Esophagus (tissue), 2 donors: ENCODE data around the gene RPS19BP1. TPM values are rescaled to one million over a fixed set of nuclear protein-coding genes. Genes with fewer than 3 reads are reported as not detected.

Experiments
- H3K27ac ChIP-seq, 2 donors: one replicate each; pipeline ENCODE4 v1.5.1; 2013; ENCODE audit warnings: low read depth in 2 of 2, mild to moderate bottlenecking in 2 of 2, inconsistent platforms in 1 of 2, low read length in 1 of 2, moderate library complexity in 1 of 2
- H3K27me3 ChIP-seq, 2 donors: one replicate each; pipeline ENCODE4 v1.6.1; 2013; ENCODE audit warnings: low read length in 2 of 2, control low read depth in 1 of 2, mild to moderate bottlenecking in 1 of 2; ENCODE audit not compliant: insufficient read depth in 2 of 2, control insufficient read depth in 1 of 2
- H3K36me3 ChIP-seq, 2 donors: one replicate each; pipeline ENCODE4 v1.6.1; 2013; ENCODE audit warnings: low read length in 1 of 2; ENCODE audit not compliant: control insufficient read depth in 2 of 2, insufficient read depth in 2 of 2
- H3K4me1 ChIP-seq, 2 donors: one replicate each; pipeline ENCODE4 v1.6.1; 2013; ENCODE audit warnings: low read length in 1 of 2; ENCODE audit not compliant: control insufficient read depth in 2 of 2, insufficient read depth in 2 of 2
- H3K4me3 ChIP-seq, 2 donors: one replicate each; pipeline ENCODE4 v1.5.1; 2013; ENCODE audit warnings: low read length in 2 of 2, mild to moderate bottlenecking in 2 of 2, low read depth in 1 of 2, moderate library complexity in 1 of 2
- H3K9me3 ChIP-seq, 2 donors: one replicate each; pipeline ENCODE4 v1.6.1; 2013; ENCODE audit warnings: mild to moderate bottlenecking in 2 of 2, low read depth in 1 of 2, low read length in 1 of 2, moderate library complexity in 1 of 2; ENCODE audit not compliant: control insufficient read depth in 2 of 2, insufficient read depth in 1 of 2
- WGBS, 2 donors: extraction: QIAGEN DNeasy Blood & Tissue Kit; methylation state at CpG; one replicate each; pipeline ENCODE4 v1.1.7; 2013; 5-methylcytosine and 5-hydroxymethylcytosine counted together
- polyA plus RNA-seq, 2 donors: library from polyadenylated mRNA; stranded (reverse); fragments of 200-250 nt; gene quantifications; one replicate each; pipeline ENCODE4 v1.2.3, GENCODE V29; 2013
- donor health status: healthy with polysubstance abuse.
- donor health status: Bipolar disorder and iron deficiency.

RPS19BP1 gene
- polyA plus RNA-seq, 2 donors, result 94.0 to 116 TPM

DNA sequence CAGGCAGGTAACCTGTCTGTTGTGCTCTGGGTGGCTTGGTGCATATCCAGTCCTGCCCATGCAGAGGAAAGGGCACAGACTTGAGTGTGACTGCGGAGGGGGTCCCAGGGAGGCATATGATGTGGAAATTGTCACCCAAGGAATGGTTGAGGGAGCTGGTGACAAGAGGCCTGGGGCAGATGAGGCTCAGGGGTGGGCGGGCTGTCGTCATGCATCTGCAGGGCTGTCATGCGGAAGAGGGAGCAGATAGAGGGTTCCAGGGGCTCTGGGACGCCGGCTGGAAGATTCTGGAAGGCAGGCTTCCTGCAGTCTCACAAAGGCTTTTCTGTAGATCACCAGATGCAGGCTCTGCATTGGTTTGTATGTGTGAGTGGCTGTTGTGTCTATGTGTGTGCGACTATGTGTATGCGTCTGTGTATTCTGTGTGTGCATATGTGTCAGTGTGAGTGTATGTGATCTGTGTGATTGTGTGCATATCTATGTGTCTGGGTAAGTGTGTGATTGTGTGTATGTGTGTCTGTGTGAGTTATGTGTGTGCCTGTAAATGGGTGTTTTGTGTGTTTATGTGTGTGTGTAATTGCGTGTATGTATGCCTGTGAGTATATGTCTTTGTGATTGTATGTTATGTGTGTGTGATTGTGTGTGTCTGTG, 30.4 kb upstream of the RPS19BP1 start:
- Histone ChIP-seq H3K27me3 (peaks cover 0 to 7% of the 10 kb centered on the region in 2 donors), H3K4me1 (peaks cover 0 to 2% of the 10 kb centered on the region in 2 donors), H3K9me3 (no peaks in the 10 kb centered on the region), H3K36me3 (no peaks in the 10 kb centered on the region), H3K27ac (no peak overlapping the region), H3K4me3 (no peak overlapping the region)
- WGBS, 2 donors, result 78 to 80% methylated on average over 9 of the region's 9 CpGs

- no peak overlapping the region for H3K27ac ChIP-seq
- no peaks in the 10 kb centered on the region for H3K9me3 ChIP-seq
- no peaks in the 10 kb centered on the region for H3K36me3 ChIP-seq
- no peak overlapping the region for H3K4me3 ChIP-seq
- peaks cover 0 to 5% of the 10 kb centered on the region in 2 donors for H3K4me1 ChIP-seq
- WGBS, 2 donors, result 36 to 44% methylated on average over 6 of the region's 6 CpGs
- peaks cover 4 to 15% of the 10 kb centered on the region in 2 donors for H3K27me3 ChIP-seq
These were observed 27.6 kb upstream of the RPS19BP1 start for GRCh38 chr22:39560127-39560526.

- peaks cover 4 to 15% of the 10 kb centered on the region in 2 donors for H3K27me3 ChIP-seq
- no peaks in the 10 kb centered on the region for H3K36me3 ChIP-seq
- WGBS, 2 donors, result 51 to 56% methylated on average over 11 of the region's 11 CpGs
- H3K9me3 ChIP-seq, result no peaks in the 10 kb centered on the region
- no peak overlapping the region for H3K4me3 ChIP-seq
- H3K27ac ChIP-seq, result no peak overlapping the region
- peaks cover 0 to 5% of the 10 kb centered on the region in 2 donors for H3K4me1 ChIP-seq
These were observed 27.0 kb upstream of the RPS19BP1 start for GRCh38 chr22:39559456-39560105.

DNA sequence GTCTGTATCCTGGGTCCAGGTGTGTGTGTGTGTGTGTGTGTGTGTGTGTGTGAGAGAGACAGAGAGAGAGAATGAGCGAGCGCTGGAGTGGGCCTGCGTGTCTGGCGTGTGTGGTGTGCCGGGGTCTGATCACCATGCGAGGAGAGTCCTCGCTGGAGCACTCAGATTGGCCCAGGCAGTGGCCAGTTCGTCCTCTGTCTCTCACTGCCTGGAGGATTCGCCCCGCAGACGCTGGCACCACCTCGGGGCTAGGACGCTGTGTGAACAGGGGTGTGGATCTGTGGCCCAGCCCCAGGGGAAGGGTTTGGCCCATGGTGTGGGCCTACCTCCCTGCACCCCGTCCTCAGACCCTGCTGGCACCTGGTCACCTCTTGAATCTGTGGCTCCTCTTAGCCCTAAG, 26.4 kb upstream of the RPS19BP1 start:
- Histone ChIP-seq H3K36me3 (no peaks in the 10 kb centered on the region), H3K4me1 (peaks cover 0 to 5% of the 10 kb centered on the region in 2 donors), H3K27ac (no peak overlapping the region), H3K27me3 (peaks cover 4 to 15% of the 10 kb centered on the region in 2 donors), H3K4me3 (no peak overlapping the region), H3K9me3 (no peaks in the 10 kb centered on the region)
- 84 to 89% methylated on average over 10 to 14 of the region's 14 CpGs for WGBS, 2 donors

- 8 to 9% methylated on average over 34 of the region's 34 CpGs for WGBS, 2 donors
- Histone ChIP-seq H3K4me3 (no peak overlapping the region), H3K9me3 (no peaks in the 10 kb centered on the region), H3K27ac (no peak overlapping the region), H3K36me3 (no peaks in the 10 kb centered on the region), H3K4me1 (peaks cover 0 to 5% of the 10 kb centered on the region in 2 donors), H3K27me3 (peaks cover 4 to 15% of the 10 kb centered on the region in 2 donors)
These were observed 25.7 kb upstream of the RPS19BP1 start for GRCh38 chr22:39558254-39558727.

GRCh38 chr22:39556970-39557841, 24.7 kb upstream of the RPS19BP1 start:
- Histone ChIP-seq H3K27ac (no peak overlapping the region), H3K4me3 (peak overlapping the region in 1 of 2 donors; percentile 32), H3K9me3 (no peaks in the 10 kb centered on the region), H3K36me3 (no peaks in the 10 kb centered on the region), H3K27me3 (peaks cover 4 to 15% of the 10 kb centered on the region in 2 donors), H3K4me1 (peaks cover 0 to 11% of the 10 kb centered on the region in 2 donors)
- 7 to 9% methylated on average over 50 to 72 of the region's 72 CpGs for WGBS, 2 donors

DNA sequence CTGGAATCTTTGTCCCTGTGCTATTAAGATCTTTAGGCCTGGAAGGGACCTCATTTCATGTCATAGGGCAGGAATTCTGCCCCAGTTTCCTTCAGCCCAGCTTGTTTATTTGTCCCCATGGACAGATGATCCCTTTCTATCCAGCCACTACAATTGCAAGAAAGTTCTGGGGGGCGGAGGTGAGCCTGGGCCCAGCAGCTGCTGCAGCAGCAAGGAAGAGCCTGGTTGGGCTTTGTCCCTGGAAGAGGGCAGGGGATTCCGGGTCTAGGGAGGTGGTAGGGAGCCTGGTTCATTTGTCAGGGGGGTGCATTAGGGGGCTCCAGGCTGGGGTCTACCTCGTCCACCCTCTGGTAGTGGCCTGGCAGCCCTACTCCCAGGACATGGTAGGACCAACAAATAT, 21.6 kb upstream of the RPS19BP1 start:
- Histone ChIP-seq H3K9me3 (no peaks in the 10 kb centered on the region), H3K4me3 (no peak overlapping the region), H3K36me3 (no peaks in the 10 kb centered on the region), H3K4me1 (peaks cover 0 to 11% of the 10 kb centered on the region in 2 donors), H3K27me3 (peaks cover 8 to 15% of the 10 kb centered on the region in 2 donors), H3K27ac (no peak overlapping the region)
- WGBS, 2 donors, result 59 to 65% methylated on average over 3 of the region's 3 CpGs

- no peak overlapping the region for H3K4me3 ChIP-seq
- WGBS, 2 donors, result 80% methylated on average over 3 of the region's 3 CpGs
- H3K36me3 ChIP-seq, result no peaks in the 10 kb centered on the region
- peaks cover 0 to 11% of the 10 kb centered on the region in 2 donors for H3K4me1 ChIP-seq
- peaks cover 8 to 13% of the 10 kb centered on the region in 2 donors for H3K27me3 ChIP-seq
- H3K27ac ChIP-seq, result no peak overlapping the region
- no peaks in the 10 kb centered on the region for H3K9me3 ChIP-seq
These were observed 20.9 kb upstream of the RPS19BP1 start for GRCh38 chr22:39553429-39553828.

- Histone ChIP-seq H3K27me3 (peaks cover 0 to 3% of the 10 kb centered on the region in 2 donors), H3K4me3 (no peak overlapping the region), H3K36me3 (no peaks in the 10 kb centered on the region), H3K27ac (no peak overlapping the region), H3K4me1 (peaks cover 0 to 3% of the 10 kb centered on the region in 2 donors), H3K9me3 (no peaks in the 10 kb centered on the region)
- WGBS, 2 donors, result 35 to 50% methylated on average over 2 of the region's 2 CpGs
These were observed 15.0 kb upstream of the RPS19BP1 start for GRCh38 chr22:39547587-39547947.
